Measurements from ENCODE around the gene KCNK16. TPM values are rescaled to one million over a fixed set of nuclear protein-coding genes. Genes with fewer than 3 reads are reported as not detected.

The KCNK16 gene
- total and polyA plus RNA-seq, 10 of the 15 experiments (the other 5 are each of a cell fraction or from before 2014, with no cell fraction given), result not detected

DNA sequence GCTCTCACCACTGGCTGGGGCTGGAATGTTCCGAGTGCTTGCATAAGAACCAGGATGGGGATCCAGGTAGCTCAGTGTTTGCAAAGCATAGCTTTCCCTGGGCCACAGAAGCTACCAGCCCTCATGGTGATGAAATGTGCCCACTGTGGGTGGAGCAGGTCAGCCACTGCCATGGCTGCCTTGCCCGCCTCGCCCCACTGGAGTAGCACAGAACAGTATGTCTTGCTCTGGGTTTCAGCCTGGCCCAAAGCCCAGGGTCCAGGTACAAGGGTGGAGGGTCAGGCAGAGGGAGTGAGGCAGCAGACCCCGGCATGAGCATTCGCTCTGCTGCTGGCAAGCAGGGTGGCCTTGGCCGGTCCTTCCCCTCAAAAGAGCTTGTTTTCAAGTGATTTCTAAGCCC is 43.0 kb downstream of the KCNK16 start:
- no peak for FAIRE-seq
- Histone ChIP-seq H3K27ac (ENCODE audit: control insufficient read depth, insufficient read depth) (no peak overlapping the region), H2AFZ (ENCODE audit: control insufficient read depth, low read depth, low read length) (no peak overlapping the region), H3K4me2 (ENCODE audit: control insufficient read depth, insufficient read depth) (no peak overlapping the region), H3K4me1 (ENCODE audit: control insufficient read depth, insufficient read depth, low read length) (0 out of 2 replicates have a peak, but pooled peaks cover 3% of the 10 kb centered on the region), H3K9me3 (replicated peaks; ENCODE audit: control insufficient read depth, insufficient read depth, low read length) (no peaks in the 10 kb centered on the region), H3K27me3 (replicated peaks in 1 of 2; ENCODE audit: control insufficient read depth in 2 of 2, insufficient read depth in 2 of 2, low read length in 1 of 2) (peaks cover 3 to 10% of the 10 kb centered on the region in 2 experiments; a peak in 3 of 4 replicates), H4K20me1 (ENCODE audit: control insufficient read depth, insufficient read depth) (no peaks in the 10 kb centered on the region), H3K4me3 (no peak overlapping the region), H3K79me2 (ENCODE audit: control insufficient read depth, insufficient read depth, low read length) (no peaks in the 10 kb centered on the region), H3K9ac (ENCODE audit: control insufficient read depth, insufficient read depth, low read length) (no peak overlapping the region), H3K36me3 (ENCODE audit: control insufficient read depth in 2 of 2, insufficient read depth in 2 of 2, low read length in 1 of 2) (no peaks in the 10 kb centered on the region)
- ChIA-PET POLR2A (no interaction called here), CTCF (no interaction called here), RAD21 (ENCODE audit: unreplicated experiment) (no interaction called here), SMC1A (ENCODE audit: uncharacterized antibody, unreplicated experiment) (no interaction called here)
- TF ChIP-seq, protein P1, sequence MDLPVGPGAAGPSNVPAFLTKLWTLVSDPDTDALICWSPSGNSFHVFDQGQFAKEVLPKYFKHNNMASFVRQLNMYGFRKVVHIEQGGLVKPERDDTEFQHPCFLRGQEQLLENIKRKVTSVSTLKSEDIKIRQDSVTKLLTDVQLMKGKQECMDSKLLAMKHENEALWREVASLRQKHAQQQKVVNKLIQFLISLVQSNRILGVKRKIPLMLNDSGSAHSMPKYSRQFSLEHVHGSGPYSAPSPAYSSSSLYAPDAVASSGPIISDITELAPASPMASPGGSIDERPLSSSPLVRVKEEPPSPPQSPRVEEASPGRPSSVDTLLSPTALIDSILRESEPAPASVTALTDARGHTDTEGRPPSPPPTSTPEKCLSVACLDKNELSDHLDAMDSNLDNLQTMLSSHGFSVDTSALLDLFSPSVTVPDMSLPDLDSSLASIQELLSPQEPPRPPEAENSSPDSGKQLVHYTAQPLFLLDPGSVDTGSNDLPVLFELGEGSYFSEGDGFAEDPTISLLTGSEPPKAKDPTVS (IDR thresholded peaks at IDR 0.05; ENCODE audit: low read depth, low read length), result no peak
- TF ChIP-seq MEF2B (IDR thresholded peaks at IDR 0.05; ENCODE audit: partially characterized antibody, poor library complexity, severe bottlenecking), result no peak
- TF ChIP-seq YBX1 (IDR thresholded peaks at IDR 0.05), result no peak
- TF ChIP-seq, protein P2, sequence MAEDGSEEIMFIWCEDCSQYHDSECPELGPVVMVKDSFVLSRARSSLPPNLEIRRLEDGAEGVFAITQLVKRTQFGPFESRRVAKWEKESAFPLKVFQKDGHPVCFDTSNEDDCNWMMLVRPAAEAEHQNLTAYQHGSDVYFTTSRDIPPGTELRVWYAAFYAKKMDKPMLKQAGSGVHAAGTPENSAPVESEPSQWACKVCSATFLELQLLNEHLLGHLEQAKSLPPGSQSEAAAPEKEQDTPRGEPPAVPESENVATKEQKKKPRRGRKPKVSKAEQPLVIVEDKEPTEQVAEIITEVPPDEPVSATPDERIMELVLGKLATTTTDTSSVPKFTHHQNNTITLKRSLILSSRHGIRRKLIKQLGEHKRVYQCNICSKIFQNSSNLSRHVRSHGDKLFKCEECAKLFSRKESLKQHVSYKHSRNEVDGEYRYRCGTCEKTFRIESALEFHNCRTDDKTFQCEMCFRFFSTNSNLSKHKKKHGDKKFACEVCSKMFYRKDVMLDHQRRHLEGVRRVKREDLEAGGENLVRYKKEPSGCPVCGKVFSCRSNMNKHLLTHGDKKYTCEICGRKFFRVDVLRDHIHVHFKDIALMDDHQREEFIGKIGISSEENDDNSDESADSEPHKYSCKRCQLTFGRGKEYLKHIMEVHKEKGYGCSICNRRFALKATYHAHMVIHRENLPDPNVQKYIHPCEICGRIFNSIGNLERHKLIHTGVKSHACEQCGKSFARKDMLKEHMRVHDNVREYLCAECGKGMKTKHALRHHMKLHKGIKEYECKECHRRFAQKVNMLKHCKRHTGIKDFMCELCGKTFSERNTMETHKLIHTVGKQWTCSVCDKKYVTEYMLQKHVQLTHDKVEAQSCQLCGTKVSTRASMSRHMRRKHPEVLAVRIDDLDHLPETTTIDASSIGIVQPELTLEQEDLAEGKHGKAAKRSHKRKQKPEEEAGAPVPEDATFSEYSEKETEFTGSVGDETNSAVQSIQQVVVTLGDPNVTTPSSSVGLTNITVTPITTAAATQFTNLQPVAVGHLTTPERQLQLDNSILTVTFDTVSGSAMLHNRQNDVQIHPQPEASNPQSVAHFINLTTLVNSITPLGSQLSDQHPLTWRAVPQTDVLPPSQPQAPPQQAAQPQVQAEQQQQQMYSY (CRISPR knock-in tag; IDR thresholded peaks at IDR 0.05), result no peak
- TF ChIP-seq MYC (IDR thresholded peaks at IDR 0.05; ENCODE audit: insufficient read depth, insufficient read length, insufficient replicate concordance, low read length, severe bottlenecking), result no peak
- intact Hi-C loops (cut with micrococcal nuclease; ENCODE audit: unreplicated experiment), result no loop called here
- DNase-seq (ENCODE audit: low read depth, low spot score), result no peak
- in situ Hi-C loops (cut with MboI), result no loop called here
- 18% methylated on average over 6 of the region's 6 CpGs for WGBS (ENCODE audit: insufficient coverage, insufficient replicate concordance, low lambda C conversion rate, missing lambda C conversion rate)
- BruUV-seq (replicated peaks), result no TSS peak
- ATAC-seq, result no peak

Data from GM12878 (cell line).